Osteocyte (in vitro differentiated cells): ENCODE data around the gene ARPC3. TPM values are rescaled to one million over a fixed set of nuclear protein-coding genes. Genes with fewer than 3 reads are reported as not detected.
"Not testable (repeated sequence)": the region's sequence is repeated elsewhere in the genome, so short reads cannot be mapped to it uniquely, and the experiment has no call there.

ENCODE experiments used
- DNase-seq: peaks from one replicate; pipeline ENCODE4 v3.0.0; 2021; ENCODE audit warnings: mixed read lengths; ENCODE audit not compliant: unreplicated experiment; ENCODE audit errors: extremely low spot score
- H3K27ac Mint-ChIP-seq: one replicate; pipeline ENCODE4 v1.8.0; 2021; ENCODE audit warnings: mild to moderate bottlenecking, mixed read lengths; ENCODE audit not compliant: unreplicated experiment
- H3K27me3 Mint-ChIP-seq: one replicate; pipeline ENCODE4 v1.8.0; 2021; ENCODE audit warnings: mixed read lengths; ENCODE audit not compliant: unreplicated experiment
- H3K36me3 Mint-ChIP-seq: one replicate; pipeline ENCODE4 v1.8.0; 2021; ENCODE audit warnings: mixed read lengths; ENCODE audit not compliant: unreplicated experiment
- H3K4me1 Mint-ChIP-seq: one replicate; pipeline ENCODE4 v1.8.0; 2021; ENCODE audit warnings: mixed read lengths; ENCODE audit not compliant: unreplicated experiment
- H3K4me3 Mint-ChIP-seq: one replicate; pipeline ENCODE4 v1.8.0; 2021; ENCODE audit warnings: mild to moderate bottlenecking, moderate library complexity, mixed read lengths; ENCODE audit not compliant: unreplicated experiment
- H3K9me3 Mint-ChIP-seq: one replicate; pipeline ENCODE4 v1.8.0; 2021; ENCODE audit warnings: mixed read lengths; ENCODE audit not compliant: unreplicated experiment
- total RNA-seq: library from RNA; stranded (reverse); gene quantifications from 2 replicates; pipeline ENCODE4 v1.2.1, GENCODE V29; 2021
- TF ChIP-seq, protein P1 (sequence below): fragments of 200-600 bp; sonication (generic); IDR thresholded peaks from 2 replicates; pipeline ENCODE4 v1.5.0; 2021; ENCODE audit warnings: antibody characterized with exemption, mild to moderate bottlenecking, moderate library complexity

The ARPC3 gene
- total RNA-seq, 1 donor from 2014 or later, result 221 TPM

DNA sequence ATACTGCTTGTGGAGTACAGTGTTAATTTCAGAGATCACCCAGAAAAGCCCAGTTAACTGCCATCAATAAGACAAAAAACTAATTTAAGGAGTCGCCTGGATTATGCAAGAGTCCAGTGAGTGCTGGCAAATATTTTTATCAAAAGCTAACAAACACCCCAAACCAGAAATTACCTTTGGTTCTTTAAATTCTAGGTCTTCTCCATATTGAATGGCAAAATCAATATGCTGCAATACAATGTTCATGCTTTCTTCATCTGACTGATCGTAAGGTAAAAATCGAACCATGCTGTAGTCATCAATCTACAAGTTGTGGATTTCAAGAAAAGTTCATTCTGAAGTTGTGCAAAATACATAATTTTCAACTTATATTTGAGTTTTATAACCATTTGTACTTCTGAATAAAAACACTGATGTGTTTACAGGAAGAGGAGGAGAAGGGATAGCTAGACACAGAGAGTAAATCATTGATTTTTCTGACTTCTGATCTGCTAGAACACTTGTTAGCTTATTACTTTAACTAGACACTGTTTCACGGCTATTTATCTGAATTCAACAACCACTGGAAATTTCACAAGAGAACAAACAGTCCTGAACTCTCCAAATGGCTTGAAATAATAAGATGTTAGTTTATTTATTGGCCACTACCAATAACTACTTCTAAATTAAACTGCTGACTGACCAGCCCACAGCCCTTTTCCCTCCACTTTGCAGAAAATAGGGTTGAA is 3.6 kb upstream of the ARPC3 start:
- no peak overlapping the region for H3K4me3 Mint-ChIP-seq
- no peak overlapping the region for H3K27ac Mint-ChIP-seq
- no peaks in the 10 kb centered on the region for H3K9me3 Mint-ChIP-seq
- DNase-seq, result no peak
- H3K36me3 Mint-ChIP-seq, result peaks cover 19% of the 10 kb centered on the region
- H3K27me3 Mint-ChIP-seq, result no peaks in the 10 kb centered on the region
- H3K4me1 Mint-ChIP-seq, result peaks cover 17% of the 10 kb centered on the region
- TF ChIP-seq, protein P1, sequence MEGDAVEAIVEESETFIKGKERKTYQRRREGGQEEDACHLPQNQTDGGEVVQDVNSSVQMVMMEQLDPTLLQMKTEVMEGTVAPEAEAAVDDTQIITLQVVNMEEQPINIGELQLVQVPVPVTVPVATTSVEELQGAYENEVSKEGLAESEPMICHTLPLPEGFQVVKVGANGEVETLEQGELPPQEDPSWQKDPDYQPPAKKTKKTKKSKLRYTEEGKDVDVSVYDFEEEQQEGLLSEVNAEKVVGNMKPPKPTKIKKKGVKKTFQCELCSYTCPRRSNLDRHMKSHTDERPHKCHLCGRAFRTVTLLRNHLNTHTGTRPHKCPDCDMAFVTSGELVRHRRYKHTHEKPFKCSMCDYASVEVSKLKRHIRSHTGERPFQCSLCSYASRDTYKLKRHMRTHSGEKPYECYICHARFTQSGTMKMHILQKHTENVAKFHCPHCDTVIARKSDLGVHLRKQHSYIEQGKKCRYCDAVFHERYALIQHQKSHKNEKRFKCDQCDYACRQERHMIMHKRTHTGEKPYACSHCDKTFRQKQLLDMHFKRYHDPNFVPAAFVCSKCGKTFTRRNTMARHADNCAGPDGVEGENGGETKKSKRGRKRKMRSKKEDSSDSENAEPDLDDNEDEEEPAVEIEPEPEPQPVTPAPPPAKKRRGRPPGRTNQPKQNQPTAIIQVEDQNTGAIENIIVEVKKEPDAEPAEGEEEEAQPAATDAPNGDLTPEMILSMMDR, result no peak

DNA sequence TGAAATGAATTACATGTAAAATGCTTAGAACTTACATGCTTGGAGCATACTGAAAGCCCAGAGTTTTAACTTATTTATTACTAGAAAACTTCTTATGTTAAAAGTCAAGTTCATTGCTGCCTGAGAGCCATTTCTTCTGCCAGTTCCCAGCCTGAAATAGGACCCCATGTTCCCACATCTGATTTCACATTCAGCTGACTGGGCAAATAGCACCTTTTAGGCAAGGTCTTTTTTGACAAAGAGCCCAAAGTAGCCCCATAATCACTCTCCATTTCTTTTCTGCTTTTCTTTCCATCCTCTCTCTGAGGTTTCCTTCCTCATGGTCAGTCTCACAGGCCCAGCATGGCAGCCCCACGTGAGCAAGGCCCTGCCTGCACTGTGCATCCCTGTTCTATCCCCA is 1.1 kb upstream of the ARPC3 start:
- TF ChIP-seq, protein P1, result no peak
- peak overlapping the region; percentile 100 for H3K4me3 Mint-ChIP-seq
- H3K27me3 Mint-ChIP-seq, result no peaks in the 10 kb centered on the region
- DNase-seq, result no peak
- H3K36me3 Mint-ChIP-seq, result peaks cover 15% of the 10 kb centered on the region
- H3K4me1 Mint-ChIP-seq, result peaks cover 31% of the 10 kb centered on the region
- no peak overlapping the region for H3K27ac Mint-ChIP-seq
- H3K9me3 Mint-ChIP-seq, result no peaks in the 10 kb centered on the region

DNA sequence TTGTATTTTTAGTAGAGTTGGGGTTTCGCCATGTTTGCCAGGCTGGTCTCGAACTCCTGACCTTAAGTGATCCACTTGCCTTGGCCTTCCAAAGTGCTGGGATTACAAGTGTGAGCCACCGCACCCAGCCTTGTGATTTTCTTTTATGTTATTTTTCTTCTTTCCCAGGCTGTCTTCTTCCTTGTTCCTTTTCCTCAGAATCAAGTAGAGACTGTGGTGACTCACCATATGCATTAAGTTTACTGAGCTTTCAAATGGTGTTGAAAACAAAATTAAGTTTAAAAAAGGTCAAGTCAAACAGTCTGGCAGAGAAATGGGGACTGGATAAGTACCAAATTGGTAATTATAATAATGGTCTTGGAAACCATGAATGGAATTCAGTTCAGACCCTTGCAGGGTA is 5.7 kb downstream of the ARPC3 start:
- Mint-ChIP-seq H3K9me3 (no peaks in the 10 kb centered on the region), H3K27ac (no peak overlapping the region), H3K4me3 (no peak overlapping the region), H3K4me1 (peaks cover 23% of the 10 kb centered on the region), H3K27me3 (no peaks in the 10 kb centered on the region), H3K36me3 (peaks cover 22% of the 10 kb centered on the region)
- no peak for DNase-seq
- TF ChIP-seq, protein P1, result no peak

DNA sequence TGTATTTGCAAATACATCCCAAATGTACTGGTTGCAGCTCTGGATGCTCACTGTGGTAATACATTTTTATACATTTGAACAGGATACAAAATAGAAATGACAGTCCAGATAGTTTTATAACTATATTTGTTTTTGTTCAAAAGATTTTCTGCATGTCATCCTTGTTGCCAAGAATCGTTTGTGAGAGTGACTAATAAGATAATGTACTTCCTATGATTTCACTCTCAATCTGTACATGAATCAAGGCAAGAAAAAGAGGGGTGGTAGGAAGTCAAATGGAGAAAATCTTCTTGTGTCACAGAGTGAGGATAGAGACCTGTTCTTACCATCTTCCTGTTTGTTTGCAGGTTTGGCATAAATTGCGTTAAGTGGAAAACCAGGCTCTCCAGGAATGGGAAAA is 13.9 kb downstream of the ARPC3 start:
- Mint-ChIP-seq H3K27ac (no peak overlapping the region), H3K4me1 (peaks cover 3% of the 10 kb centered on the region), H3K4me3 (no peak overlapping the region), H3K27me3 (no peaks in the 10 kb centered on the region), H3K9me3 (no peaks in the 10 kb centered on the region), H3K36me3 (peaks cover 38% of the 10 kb centered on the region)
- TF ChIP-seq, protein P1, result no peak
- no peak for DNase-seq

DNA sequence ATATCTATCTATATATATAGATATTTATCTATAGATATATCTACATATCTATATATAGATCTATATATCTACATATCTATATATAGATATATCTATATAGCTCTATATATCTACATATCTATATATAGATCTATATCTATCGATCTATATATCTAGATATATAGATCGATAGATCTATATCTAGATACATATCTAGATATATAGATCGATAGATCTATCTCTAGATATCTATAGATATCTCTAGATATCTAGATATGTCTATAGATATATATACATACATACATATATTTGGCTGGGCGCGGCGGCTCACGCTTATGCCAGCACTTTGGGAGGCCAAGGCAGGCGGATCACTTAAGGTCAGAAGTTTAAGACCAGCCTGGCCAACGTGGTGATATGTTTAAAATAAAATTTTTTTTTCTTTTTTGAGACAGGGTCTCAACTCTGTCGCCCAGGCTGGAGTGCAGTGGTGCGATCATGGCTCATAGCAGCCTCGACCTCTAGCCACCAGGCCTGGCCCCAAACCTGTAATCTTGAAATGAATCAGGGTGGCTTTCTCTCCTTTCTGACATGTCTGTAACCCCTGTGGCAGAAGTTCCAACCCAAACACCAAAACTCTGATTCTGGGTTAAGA is 18.1 kb downstream of the ARPC3 start:
- TF ChIP-seq, protein P1, result no peak
- Mint-ChIP-seq H3K4me3 (no peak overlapping the region), H3K27ac (no peak overlapping the region), H3K36me3 (peaks cover 24% of the 10 kb centered on the region), H3K4me1 (peaks cover 3% of the 10 kb centered on the region), H3K27me3 (no peaks in the 10 kb centered on the region), H3K9me3 (no peaks in the 10 kb centered on the region)
- DNase-seq, result no peak

DNA sequence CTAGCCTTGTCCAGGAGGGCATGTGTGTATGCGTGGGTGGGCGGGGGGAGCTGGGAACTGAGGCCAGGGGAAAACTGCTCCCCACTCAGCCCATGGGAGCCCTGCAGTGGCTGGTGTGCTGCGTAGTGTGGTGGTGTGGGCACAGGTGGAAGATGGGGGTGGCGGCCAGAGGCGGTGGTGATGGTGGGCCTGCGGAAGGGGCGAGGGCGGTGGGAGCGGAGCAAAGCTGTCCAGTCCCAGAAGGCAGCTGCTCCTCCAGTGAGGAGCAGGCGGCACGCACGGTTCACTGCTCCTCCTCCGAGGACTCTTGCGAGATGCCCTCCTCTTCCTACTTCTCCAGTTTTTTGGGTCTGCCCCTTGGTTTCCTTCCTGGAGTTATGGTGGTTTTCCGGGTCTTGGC is 20.5 kb downstream of the ARPC3 start:
- not testable (repeated sequence) for DNase-seq, H3K4me3 Mint-ChIP-seq, H3K27me3 Mint-ChIP-seq

More for the DNA sequence above, 20.5 kb downstream of the ARPC3 start:
- H3K36me3 Mint-ChIP-seq, H3K9me3 Mint-ChIP-seq, H3K4me1 Mint-ChIP-seq, H3K27ac Mint-ChIP-seq: not testable (repeated sequence)
